Lung (tissue), 12 donors: ENCODE results near the gene PHACTR1. TPM values are rescaled to one million over a fixed set of nuclear protein-coding genes. Genes with fewer than 3 reads are reported as not detected.

Experiments used
- ATAC-seq: fragments of 200-7000 bp; cut with Tn5 transposase; one replicate; pipeline ENCODE4 v1.9.1; 2020; ENCODE audit warnings: moderate number of reproducible peaks; ENCODE audit not compliant: insufficient read depth, low FRiP score
- DNase-seq, 3 donors: peaks; one replicate each; pipeline ENCODE4 v3.0.0-alpha.2; 2013 to 2017
- H3K27ac ChIP-seq, 2 donors: one replicate each; pipeline ENCODE4 v1.5.1; 2013; ENCODE audit warnings: mild to moderate bottlenecking in 2 of 2, moderate library complexity in 2 of 2, control low read depth in 1 of 2, inconsistent platforms in 1 of 2, low read depth in 1 of 2, low read length in 1 of 2
- H3K27me3 ChIP-seq, 3 donors: one replicate each; pipeline ENCODE4 v1.5.1; 2013; ENCODE audit warnings: low read length in 2 of 3; ENCODE audit not compliant: control insufficient read depth in 3 of 3, insufficient read depth in 3 of 3
- H3K36me3 ChIP-seq, 4 donors: one replicate each; pipeline ENCODE4 v1.5.1; 2013; ENCODE audit warnings: low read length in 4 of 4, mild to moderate bottlenecking in 1 of 4, moderate library complexity in 1 of 4; ENCODE audit not compliant: control insufficient read depth in 4 of 4, insufficient read depth in 4 of 4
- H3K4me1 ChIP-seq, 5 donors: one replicate each; pipeline ENCODE4 v1.5.1; 2013; ENCODE audit warnings: low read length in 5 of 5, mild to moderate bottlenecking in 2 of 5, moderate library complexity in 1 of 5; ENCODE audit not compliant: control insufficient read depth in 5 of 5, insufficient read depth in 5 of 5
- H3K4me3 ChIP-seq: one replicate; pipeline ENCODE4 v1.5.1; 2013; ENCODE audit warnings: mild to moderate bottlenecking, control low read depth, moderate library complexity
- H3K9ac ChIP-seq, 2 donors: one replicate each; pipeline ENCODE4 v1.5.1; 2013; ENCODE audit warnings: low read length in 2 of 2, control low read depth in 1 of 2; ENCODE audit not compliant: insufficient read depth in 1 of 2
- H3K9me3 ChIP-seq, 4 donors: one replicate each; pipeline ENCODE4 v1.5.1; 2013; ENCODE audit warnings: low read length in 3 of 4, mild to moderate bottlenecking in 1 of 4, moderate library complexity in 1 of 4; ENCODE audit not compliant: control insufficient read depth in 4 of 4, insufficient read depth in 3 of 4
- WGBS, 2 donors: extraction: QIAGEN DNeasy Blood & Tissue Kit; methylation state at CpG; one replicate each; pipeline ENCODE4 v1.1.7; 2013; 5-methylcytosine and 5-hydroxymethylcytosine counted together
- polyA plus RNA-seq, 2 donors: library from polyadenylated mRNA; stranded (reverse); fragments of 200-250 nt; gene quantifications; one replicate each; pipeline ENCODE4 v1.2.1, GENCODE V29; 2013
- total RNA-seq, 2 donors: library from RNA; depleted of rRNA in 1 of 2; stranded (reverse); fragments of >200 nt in 1 of 2; gene quantifications; one replicate each; pipeline ENCODE4 v1.2.1, GENCODE V29; 2014 to 2021
- TF ChIP-seq, protein P1 (sequence below): IDR thresholded peaks from 2 replicates; pipeline ENCODE4 v1.5.1; 2012; ENCODE audit warnings: mild to moderate bottlenecking; ENCODE audit errors: control extremely low read depth, extremely low read depth
- donor health status: control.
- donor health status: control.
- donor health status: Bipolar disorder and iron deficiency.
- donor health status: healthy.
- donor health status: DM: yes; HTN: yes; CAD: no.

The PHACTR1 gene
- total and polyA plus RNA-seq, 4 donors, result 16.3 to 58.8 (median 41.9) TPM

DNA sequence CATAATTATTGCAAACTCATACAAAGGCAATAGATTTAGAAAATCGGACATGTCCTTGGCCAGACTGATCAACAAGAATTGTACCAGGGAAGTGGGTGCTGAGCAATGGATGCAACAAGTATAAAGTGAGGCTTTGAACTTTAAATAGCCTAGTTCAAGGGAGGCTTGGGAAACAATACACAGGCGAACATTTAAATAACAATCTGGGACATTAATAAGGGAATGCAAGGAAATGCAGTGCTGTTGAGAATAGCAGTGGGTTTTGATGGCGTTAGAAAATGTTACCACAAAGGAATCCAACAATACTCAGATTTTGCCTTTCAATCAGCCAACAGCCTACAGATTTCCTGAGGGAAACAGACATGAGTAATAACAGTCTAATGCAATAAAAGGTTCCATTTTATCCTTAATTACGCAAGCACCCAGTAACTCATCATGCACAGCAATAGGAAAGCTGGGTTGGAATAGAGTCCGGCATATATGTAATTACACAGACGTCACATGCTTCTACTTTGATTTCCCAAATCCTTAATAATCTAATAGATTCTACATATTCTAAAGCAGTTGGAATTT is 134.6 kb downstream of the PHACTR1 start:
- no peak overlapping the region for H3K4me3 ChIP-seq
- no peaks in the 10 kb centered on the region for H3K9me3 ChIP-seq
- 84 to 85% methylated on average over 6 of the region's 6 CpGs for WGBS, 2 donors

DNA sequence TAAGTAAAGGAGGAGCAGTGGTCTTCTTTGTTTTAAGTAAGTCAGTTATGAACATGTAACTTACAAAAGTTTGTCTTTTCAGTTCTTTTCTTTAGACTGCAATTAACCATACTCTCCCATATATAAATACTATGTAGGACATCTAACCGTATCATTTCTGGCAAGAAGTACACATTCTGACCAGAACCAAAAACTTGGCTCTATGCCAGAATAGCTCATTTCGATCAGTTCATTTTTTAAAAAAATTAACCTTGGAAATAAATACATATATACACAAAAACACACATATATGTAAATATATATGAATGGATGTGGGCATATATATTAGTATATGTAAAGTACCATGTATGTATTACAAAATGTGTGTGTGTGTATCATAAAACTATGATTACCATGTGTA is 145.0 kb downstream of the PHACTR1 start:
- DNase-seq, result peak in 1 of 3 donors; percentile 1
- Histone ChIP-seq H3K27ac (no peak overlapping the region), H3K4me3 (no peak overlapping the region), H3K36me3 (no peaks in the 10 kb centered on the region), H3K9ac (no peak overlapping the region), H3K27me3 (no peaks in the 10 kb centered on the region), H3K4me1 (no peaks in the 10 kb centered on the region), H3K9me3 (peaks cover 0 to 4% (median 0%) of the 10 kb centered on the region in 4 donors)
- TF ChIP-seq, protein P1, sequence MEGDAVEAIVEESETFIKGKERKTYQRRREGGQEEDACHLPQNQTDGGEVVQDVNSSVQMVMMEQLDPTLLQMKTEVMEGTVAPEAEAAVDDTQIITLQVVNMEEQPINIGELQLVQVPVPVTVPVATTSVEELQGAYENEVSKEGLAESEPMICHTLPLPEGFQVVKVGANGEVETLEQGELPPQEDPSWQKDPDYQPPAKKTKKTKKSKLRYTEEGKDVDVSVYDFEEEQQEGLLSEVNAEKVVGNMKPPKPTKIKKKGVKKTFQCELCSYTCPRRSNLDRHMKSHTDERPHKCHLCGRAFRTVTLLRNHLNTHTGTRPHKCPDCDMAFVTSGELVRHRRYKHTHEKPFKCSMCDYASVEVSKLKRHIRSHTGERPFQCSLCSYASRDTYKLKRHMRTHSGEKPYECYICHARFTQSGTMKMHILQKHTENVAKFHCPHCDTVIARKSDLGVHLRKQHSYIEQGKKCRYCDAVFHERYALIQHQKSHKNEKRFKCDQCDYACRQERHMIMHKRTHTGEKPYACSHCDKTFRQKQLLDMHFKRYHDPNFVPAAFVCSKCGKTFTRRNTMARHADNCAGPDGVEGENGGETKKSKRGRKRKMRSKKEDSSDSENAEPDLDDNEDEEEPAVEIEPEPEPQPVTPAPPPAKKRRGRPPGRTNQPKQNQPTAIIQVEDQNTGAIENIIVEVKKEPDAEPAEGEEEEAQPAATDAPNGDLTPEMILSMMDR, result no peak
- whole genome bisulfite sequencing, 2 donors, result 66 to 71% methylated on average over 2 of the region's 2 CpGs
- no peak for ATAC-seq

More for the DNA sequence above, 134.6 kb downstream of the PHACTR1 start:
- Histone ChIP-seq H3K36me3 (no peaks in the 10 kb centered on the region), H3K27ac (no peak overlapping the region), H3K9ac (no peak overlapping the region), H3K4me1 (no peaks in the 10 kb centered on the region), H3K27me3 (no peaks in the 10 kb centered on the region)
- ATAC-seq (no peak), DNase-seq (no peak)
- TF ChIP-seq, protein P1, result no peak

DNA sequence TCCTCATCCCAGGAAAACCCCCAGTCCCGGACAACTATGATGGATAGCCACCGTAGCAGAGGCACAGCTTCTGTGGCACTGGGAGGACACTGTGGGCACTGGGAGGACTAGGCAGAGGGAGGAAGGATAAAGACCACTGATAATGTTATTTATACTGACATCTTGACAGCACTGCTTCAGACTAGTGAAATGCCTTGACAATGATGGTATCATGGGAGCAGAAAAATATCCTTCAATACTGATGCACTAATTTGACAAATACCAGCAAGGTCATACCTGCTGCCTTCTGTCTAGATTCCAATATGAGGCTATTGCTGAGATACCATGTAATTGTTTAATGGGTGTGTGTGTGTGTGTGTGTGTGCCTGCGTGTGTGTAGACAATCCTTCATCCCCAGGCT is 148.6 kb downstream of the PHACTR1 start:
- H3K27ac ChIP-seq, result no peak overlapping the region
- H3K9me3 ChIP-seq, result peaks cover 0 to 4% (median 0%) of the 10 kb centered on the region in 4 donors
- no peaks in the 10 kb centered on the region for H3K36me3 ChIP-seq
- TF ChIP-seq, protein P1, result no peak
- H3K4me1 ChIP-seq, result no peaks in the 10 kb centered on the region
- H3K4me3 ChIP-seq, result no peak overlapping the region
- no peak for DNase-seq
- 61 to 79% methylated on average over 3 of the region's 3 CpGs for WGBS, 2 donors
- no peak for ATAC-seq
- H3K9ac ChIP-seq, result no peak overlapping the region
- H3K27me3 ChIP-seq, result no peaks in the 10 kb centered on the region

DNA sequence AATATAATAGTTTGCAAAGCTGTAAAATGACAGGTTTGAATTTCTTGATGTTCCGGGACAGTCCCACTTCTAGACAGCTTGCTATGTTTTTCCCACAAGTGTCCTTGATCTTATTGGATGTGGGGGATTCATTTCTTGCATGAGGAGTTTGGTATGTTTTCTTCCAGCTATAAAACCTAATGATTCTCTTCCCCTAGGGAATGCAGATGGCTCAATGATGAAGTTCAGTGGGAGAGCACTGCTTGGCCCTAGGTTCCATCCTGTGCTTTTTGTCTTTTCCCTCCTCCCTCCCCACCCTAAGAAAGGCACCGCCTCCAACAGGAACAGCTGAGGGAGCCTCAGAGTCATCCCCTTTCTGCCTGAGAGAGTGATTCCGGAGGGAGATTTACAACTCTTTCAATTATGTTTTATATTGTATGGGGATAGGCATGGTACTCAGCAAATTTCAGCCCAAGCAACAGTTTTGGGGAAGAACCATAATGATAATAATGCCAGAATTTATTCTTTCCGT is 149.2 kb downstream of the PHACTR1 start:
- Histone ChIP-seq H3K9ac (no peak overlapping the region), H3K27ac (no peak overlapping the region), H3K9me3 (peaks cover 0 to 4% (median 0%) of the 10 kb centered on the region in 4 donors), H3K4me3 (no peak overlapping the region), H3K27me3 (no peaks in the 10 kb centered on the region), H3K36me3 (no peaks in the 10 kb centered on the region), H3K4me1 (no peaks in the 10 kb centered on the region)
- ATAC-seq (no peak), DNase-seq (no peak)
- WGBS, 2 donors, result 76 to 81% methylated on average over 4 of the region's 4 CpGs
- TF ChIP-seq, protein P1, result no peak
